Stimulated activated CD4-positive, alpha-beta T cell treated with anti-CD3 and anti-CD28 coated beads, Interleukin-15, amount 100 ng/mL, for 1 hour (primary cell): ENCODE measurements around the gene UFSP2.
A peak's percentile ranks its signal among the peaks of the same experiment; 100 is the strongest.

Experiments
- DNase-seq, 2 donors: peaks; one replicate each; pipeline ENCODE4 v3.0.0-alpha.2; 2020; ENCODE audit warnings: low read depth in 1 of 2, low spot score in 1 of 2

Gene UFSP2

GRCh38 chr4:185426960-185427688, 1.4 kb upstream of the UFSP2 start:
- DNase-seq: no peak

GRCh38 chr4:185424905-185425646, 688 bp downstream of the UFSP2 start:
- DNase-seq: no peak

GRCh38 chr4:185421366-185422124, 4.2 kb downstream of the UFSP2 start:
- DNase-seq: no peak

GRCh38 chr4:185416955-185417354, 8.8 kb downstream of the UFSP2 start:
- DNase-seq: no peak

GRCh38 chr4:185412412-185412811, 13.4 kb downstream of the UFSP2 start:
- no peak for DNase-seq

- DNase-seq: no peak
Measured at GRCh38 chr4:185411849-185412248, 13.9 kb downstream of the UFSP2 start.

- DNase-seq: no peak
Measured at GRCh38 chr4:185408432-185408831, 17.3 kb downstream of the UFSP2 start.

- no peak for DNase-seq
Measured at GRCh38 chr4:185405296-185405999, 20.3 kb downstream of the UFSP2 start.

GRCh38 chr4:185404031-185404430, 21.7 kb downstream of the UFSP2 start:
- DNase-seq: no peak

GRCh38 chr4:185399466-185399865, 26.3 kb downstream of the UFSP2 start:
- no peak for DNase-seq

- no peak for DNase-seq
Measured at GRCh38 chr4:185398618-185399017, 27.1 kb downstream of the UFSP2 start.

GRCh38 chr4:185396724-185397385, 28.9 kb downstream of the UFSP2 start, which contains the start of gene ANKRD37:
Gene ANKRD37, plus strand, starts transcription at chr4:185396841. Its CDS starts 83 bp downstream, at chr4:185396924.
- no peak for DNase-seq

GRCh38 chr4:185395956-185396723, 29.6 kb downstream of the UFSP2 start:
- DNase-seq: peak; percentile 95 to 97

- no peak for DNase-seq
Measured at GRCh38 chr4:185395238-185395955, 30.4 kb downstream of the UFSP2 start, which contains the start of gene LRP2BP. Gene LRP2BP, minus strand, starts transcription at chr4:185395924. Its CDS starts 17,738 bp downstream, at chr4:185378186.

- DNase-seq: no peak
Measured at GRCh38 chr4:185394568-185395237, 31.1 kb downstream of the UFSP2 start.

GRCh38 chr4:185392156-185392555, 33.6 kb downstream of the UFSP2 start:
- no peak for DNase-seq

GRCh38 chr4:185390941-185391340, 34.8 kb downstream of the UFSP2 start:
- no peak for DNase-seq

GRCh38 chr4:185387957-185388356, 37.8 kb downstream of the UFSP2 start:
- DNase-seq: no peak
